Right atrium auricular region (tissue), 2 donors: ENCODE data around the gene CPPED1. TPM values are rescaled to one million over a fixed set of nuclear protein-coding genes. Genes with fewer than 3 reads are reported as not detected.

Experiments used
- DNase-seq: peaks from one replicate; pipeline ENCODE4 v3.0.0-alpha.2; 2019; ENCODE audit warnings: low spot score
- H3K27ac ChIP-seq, 2 donors: fragments of 200-600 bp; sonication (generic); 1 replicate in 1 of 2; 2 replicates in 1 of 2; pipeline ENCODE4 v1.5.1; 2016 to 2019
- H3K27me3 ChIP-seq, 2 donors: fragments of 200-600 bp; sonication (generic); one replicate each; pipeline versions ENCODE4 v1.5.1 to v1.6.0; 2017 to 2019
- H3K36me3 ChIP-seq: fragments of 200-600 bp; sonication (generic); one replicate; pipeline ENCODE4 v1.5.1; 2016
- H3K4me1 ChIP-seq, 2 donors: fragments of 200-600 bp; sonication (generic); one replicate each; pipeline versions ENCODE4 v1.5.1 to v1.6.0; 2017 to 2019
- H3K4me3 ChIP-seq, 2 donors: fragments of 200-600 bp; sonication (generic); 1 replicate in 1 of 2; 2 replicates in 1 of 2; pipeline ENCODE4 v1.5.1; 2017 to 2019; ENCODE audit warnings: mild to moderate bottlenecking in 1 of 2, moderate library complexity in 1 of 2
- H3K9me3 ChIP-seq, 2 donors: fragments of 200-600 bp; sonication (generic); one replicate each; pipeline ENCODE4 v1.5.1; 2019
- CTCF ChIP-seq, 2 donors: fragments of 200-600 bp; sonication (generic); IDR thresholded peaks; one replicate each; pipeline ENCODE4 v1.5.1; 2019; ENCODE audit warnings: antibody characterized with exemption in 2 of 2
- total RNA-seq, 2 donors: library from RNA; depleted of rRNA; stranded (reverse); fragments of >200 nt; gene quantifications; one replicate each; pipeline ENCODE4 v1.1.0, GENCODE V29; 2016

Gene CPPED1
- total RNA-seq, 2 donors from 2014 or later, result 5.9 to 6.4 TPM

- Histone ChIP-seq H3K27me3 (no peaks in the 10 kb centered on the region), H3K36me3 (no peaks in the 10 kb centered on the region), H3K4me1 (peaks cover 0 to 1% of the 10 kb centered on the region in 2 donors), H3K9me3 (peaks cover 0 to under 1% of the 10 kb centered on the region in 2 donors), H3K27ac (no peak overlapping the region), H3K4me3 (no peak overlapping the region)
- DNase-seq, result no peak
- no peak for TF ChIP-seq CTCF (IDR thresholded peaks at IDR 0.05)
Measured at GRCh38 chr16:12651765-12652512, 151.7 kb downstream of the CPPED1 start.

- no peaks in the 10 kb centered on the region for H3K9me3 ChIP-seq
- no peaks in the 10 kb centered on the region for H3K27me3 ChIP-seq
- no peak overlapping the region for H3K27ac ChIP-seq
- no peak for TF ChIP-seq CTCF (IDR thresholded peaks at IDR 0.05)
- H3K4me1 ChIP-seq, result peaks cover 0 to 7% of the 10 kb centered on the region in 2 donors
- no peak for DNase-seq
- H3K36me3 ChIP-seq, result no peaks in the 10 kb centered on the region
- no peak overlapping the region for H3K4me3 ChIP-seq
Measured at GRCh38 chr16:12649356-12649755, 154.3 kb downstream of the CPPED1 start.

GRCh38 chr16:12646490-12647274 lies 157.0 kb downstream of the CPPED1 start:
- H3K4me3 ChIP-seq, result no peak overlapping the region
- no peaks in the 10 kb centered on the region for H3K36me3 ChIP-seq
- no peak overlapping the region for H3K27ac ChIP-seq
- no peaks in the 10 kb centered on the region for H3K9me3 ChIP-seq
- no peak for TF ChIP-seq CTCF (IDR thresholded peaks at IDR 0.05)
- H3K4me1 ChIP-seq, result peaks cover 0 to 7% of the 10 kb centered on the region in 2 donors
- H3K27me3 ChIP-seq, result no peaks in the 10 kb centered on the region
- no peak for DNase-seq

GRCh38 chr16:12646098-12646489 lies 157.6 kb downstream of the CPPED1 start:
- Histone ChIP-seq H3K4me3 (no peak overlapping the region), H3K27ac (no peak overlapping the region), H3K4me1 (peaks cover 0 to 7% of the 10 kb centered on the region in 2 donors), H3K27me3 (no peaks in the 10 kb centered on the region), H3K36me3 (no peaks in the 10 kb centered on the region), H3K9me3 (no peaks in the 10 kb centered on the region)
- TF ChIP-seq CTCF (IDR thresholded peaks at IDR 0.05), result no peak
- DNase-seq, result no peak

- DNase-seq, result no peak
- H3K4me3 ChIP-seq, result no peak overlapping the region
- H3K27me3 ChIP-seq, result no peaks in the 10 kb centered on the region
- peaks cover 0 to 3% of the 10 kb centered on the region in 2 donors for H3K9me3 ChIP-seq
- no peak overlapping the region for H3K27ac ChIP-seq
- peaks cover 0 to 7% of the 10 kb centered on the region in 2 donors for H3K4me1 ChIP-seq
- H3K36me3 ChIP-seq, result no peaks in the 10 kb centered on the region
- TF ChIP-seq CTCF (IDR thresholded peaks at IDR 0.05), result no peak
Measured at GRCh38 chr16:12643034-12643455, 160.6 kb downstream of the CPPED1 start.
